ENCODE data around the gene SULT1A4.
"Not testable (repeated sequence)": the region's sequence is repeated elsewhere in the genome, so short reads cannot be mapped to it uniquely, and the experiment has no call there.

Gene SULT1A4

DNA sequence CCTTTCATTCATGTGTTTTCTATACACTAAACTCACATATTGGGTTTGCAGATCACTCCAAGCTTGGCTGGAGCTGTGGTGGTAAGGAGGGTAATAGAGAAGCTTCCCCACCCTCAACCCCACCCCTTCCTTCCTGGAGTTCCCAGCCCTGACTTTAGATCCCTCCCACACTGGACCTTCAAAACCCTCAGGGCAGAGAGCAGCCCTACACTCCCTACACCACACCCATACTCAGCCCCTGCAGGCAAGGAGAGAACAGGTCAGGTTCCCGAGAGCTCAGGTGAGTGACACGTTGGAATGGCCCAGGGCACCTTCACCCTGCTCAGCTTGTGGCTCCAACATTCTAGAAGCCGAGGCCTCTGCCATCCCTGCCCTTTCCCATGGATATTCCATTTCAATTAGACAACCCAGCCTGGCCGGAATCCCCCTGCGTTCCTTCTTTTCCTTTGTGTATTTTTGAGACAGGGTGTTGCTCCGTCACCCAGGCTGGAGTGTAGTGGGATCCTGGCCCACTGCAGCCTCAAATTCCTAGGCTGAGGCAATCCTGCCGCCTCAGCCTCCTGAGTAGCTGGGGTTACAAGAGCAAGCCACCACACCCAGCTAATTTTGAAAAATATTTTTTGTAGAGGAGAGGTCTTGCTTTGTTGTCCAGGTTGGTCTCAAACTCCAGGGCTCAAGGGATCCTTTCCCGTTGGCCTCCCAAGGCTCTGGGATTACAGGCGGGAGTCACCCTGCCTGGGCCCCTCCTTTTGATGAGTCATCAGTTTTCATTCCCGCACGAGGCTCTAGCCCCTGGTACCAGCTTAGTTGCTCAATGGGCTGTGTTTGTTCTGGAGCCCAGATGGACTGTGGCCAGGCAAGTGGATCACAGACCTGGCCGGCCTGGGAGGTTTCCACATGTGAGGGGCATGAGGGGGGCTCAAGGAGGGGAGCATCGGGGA is at the start of gene SULT1A4:
Gene SULT1A4, plus strand, starts transcription at position 208 of the 941 bp plus-strand sequence. CDS start 1,473 bp downstream, outside the sequence.
- not testable (repeated sequence) for DNase-seq (ENCODE audit: low read depth in 2 of 2)

DNA sequence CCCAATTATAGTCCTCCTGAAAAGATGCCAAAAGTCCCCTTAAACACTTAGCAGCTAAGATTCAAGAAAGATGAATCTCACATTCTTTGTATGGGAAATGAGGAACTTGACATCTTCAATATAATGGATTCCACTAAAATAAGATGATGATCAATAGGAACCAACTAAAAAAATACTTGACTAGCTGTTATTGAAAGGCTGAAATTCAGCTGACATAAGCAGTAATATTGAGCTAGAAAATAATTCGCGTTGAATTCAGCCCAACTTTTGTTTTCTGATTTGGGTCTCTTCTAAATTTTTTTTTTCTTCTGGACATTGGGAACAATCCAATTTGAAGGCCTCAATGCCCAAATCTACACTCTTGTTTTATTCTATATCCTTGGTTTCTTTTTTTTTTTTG is 36.1 kb upstream of the SULT1A4 start:
- not testable (repeated sequence) for DNase-seq (ENCODE audit: low read depth in 2 of 2)

GRCh38 chr16:29425390-29425789 is 34.3 kb upstream of the SULT1A4 start:
- DNase-seq (ENCODE audit: low read depth in 2 of 2): not testable (repeated sequence)

DNA sequence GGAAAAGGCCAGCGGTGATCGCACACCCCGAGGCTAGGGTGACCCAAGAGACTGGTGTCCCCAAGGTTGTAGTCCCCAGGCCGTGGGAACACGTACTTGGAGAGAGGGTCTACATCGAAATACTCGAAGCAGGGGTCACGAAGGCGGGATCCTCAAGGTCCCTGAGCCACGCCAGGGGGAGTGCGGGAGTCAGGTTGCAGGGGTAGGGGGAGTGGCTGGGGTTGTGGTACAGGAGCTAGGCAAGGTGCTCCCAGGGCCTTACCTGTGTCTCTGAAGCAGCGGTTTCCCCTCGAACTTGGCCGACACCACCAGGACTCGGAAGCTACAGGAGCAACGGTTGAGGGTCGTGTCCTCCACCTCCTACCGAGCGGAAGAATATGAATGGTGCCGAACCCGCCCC is 6.0 kb upstream of the SULT1A4 start:
- not testable (repeated sequence) for DNase-seq (ENCODE audit: low read depth in 2 of 2)

- not testable (repeated sequence) for DNase-seq (ENCODE audit: low read depth in 2 of 2)
Observed at GRCh38 chr16:29454269-29454668, 5.4 kb upstream of the SULT1A4 start, which contains the start of the genes BOLA2 and SLX1B. Gene BOLA2, minus strand, starts transcription at chr16:29454351. Its CDS starts 98 bp downstream, at chr16:29454253. Gene SLX1B, plus strand, starts transcription at chr16:29454533.

DNA sequence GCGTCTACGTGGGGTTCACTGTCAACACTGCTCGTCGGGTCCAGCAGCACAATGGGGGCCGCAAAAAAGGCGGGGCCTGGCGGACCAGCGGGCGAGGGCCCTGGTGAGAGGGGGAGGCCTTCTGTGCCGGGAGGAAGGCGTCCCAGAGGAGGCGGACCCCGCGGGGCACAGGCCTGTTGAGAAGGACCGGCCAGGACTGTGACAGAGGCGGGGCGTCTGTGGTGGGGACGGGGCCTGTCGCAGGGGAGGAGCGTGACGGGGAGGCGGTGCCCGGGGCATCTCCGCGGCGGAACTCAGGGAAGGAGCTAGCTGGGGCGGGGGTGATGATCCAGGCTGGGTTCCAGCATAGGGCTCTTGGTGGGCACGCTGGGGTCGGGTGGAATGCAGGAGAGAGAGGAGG is 4.9 kb upstream of the SULT1A4 start:
- DNase-seq (ENCODE audit: low read depth in 2 of 2): not testable (repeated sequence)

DNA sequence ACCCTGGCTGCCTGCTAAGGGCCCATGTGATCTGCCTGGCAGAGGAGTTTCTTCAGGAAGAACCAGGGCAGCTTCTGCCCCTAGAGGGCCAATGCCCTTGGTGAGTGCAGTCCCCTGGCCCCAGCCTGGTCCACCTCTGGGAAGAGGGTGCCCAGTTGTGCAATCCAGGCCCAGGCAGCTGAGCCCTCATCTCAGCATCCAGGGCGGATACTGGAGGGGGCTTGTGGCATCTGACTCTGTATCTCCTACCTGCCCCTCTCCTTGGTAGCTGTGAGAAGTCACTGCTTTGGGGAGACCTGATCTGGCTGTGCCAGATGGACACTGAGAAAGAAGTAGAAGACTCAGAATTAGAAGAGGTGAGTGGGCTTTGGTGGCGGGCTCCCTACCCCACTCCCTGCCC is 2.1 kb upstream of the SULT1A4 start:
- not testable (repeated sequence) for DNase-seq (ENCODE audit: low read depth in 2 of 2)

GRCh38 chr16:29460647-29461030 is 926 bp downstream of the SULT1A4 start:
- not testable (repeated sequence) for DNase-seq (ENCODE audit: low read depth in 2 of 2)

- not testable (repeated sequence) for DNase-seq (ENCODE audit: low read depth in 2 of 2)
Observed at GRCh38 chr16:29465985-29466824, 6.5 kb downstream of the SULT1A4 start.

DNA sequence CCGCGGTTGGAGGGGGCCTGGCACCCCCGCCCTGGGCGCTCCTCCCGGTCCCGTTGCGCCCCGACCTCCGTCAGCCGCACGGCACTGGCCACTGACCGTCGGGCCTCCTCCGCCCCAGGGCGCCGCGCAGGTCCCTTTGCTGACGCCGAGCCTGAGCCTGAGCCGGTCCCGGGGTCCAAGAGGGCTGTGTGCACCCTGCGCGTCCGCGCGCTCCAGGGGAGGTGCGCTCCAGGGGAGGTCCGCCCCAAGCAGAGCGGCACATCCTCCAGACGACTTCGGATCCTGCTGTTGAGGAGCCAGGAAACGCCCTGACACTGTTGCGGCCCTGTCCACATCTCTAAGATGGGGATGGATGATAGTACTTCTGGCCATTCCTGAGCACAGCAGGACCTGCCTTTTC is 7.2 kb downstream of the SULT1A4 start:
- DNase-seq (ENCODE audit: low read depth in 2 of 2): not testable (repeated sequence)

DNA sequence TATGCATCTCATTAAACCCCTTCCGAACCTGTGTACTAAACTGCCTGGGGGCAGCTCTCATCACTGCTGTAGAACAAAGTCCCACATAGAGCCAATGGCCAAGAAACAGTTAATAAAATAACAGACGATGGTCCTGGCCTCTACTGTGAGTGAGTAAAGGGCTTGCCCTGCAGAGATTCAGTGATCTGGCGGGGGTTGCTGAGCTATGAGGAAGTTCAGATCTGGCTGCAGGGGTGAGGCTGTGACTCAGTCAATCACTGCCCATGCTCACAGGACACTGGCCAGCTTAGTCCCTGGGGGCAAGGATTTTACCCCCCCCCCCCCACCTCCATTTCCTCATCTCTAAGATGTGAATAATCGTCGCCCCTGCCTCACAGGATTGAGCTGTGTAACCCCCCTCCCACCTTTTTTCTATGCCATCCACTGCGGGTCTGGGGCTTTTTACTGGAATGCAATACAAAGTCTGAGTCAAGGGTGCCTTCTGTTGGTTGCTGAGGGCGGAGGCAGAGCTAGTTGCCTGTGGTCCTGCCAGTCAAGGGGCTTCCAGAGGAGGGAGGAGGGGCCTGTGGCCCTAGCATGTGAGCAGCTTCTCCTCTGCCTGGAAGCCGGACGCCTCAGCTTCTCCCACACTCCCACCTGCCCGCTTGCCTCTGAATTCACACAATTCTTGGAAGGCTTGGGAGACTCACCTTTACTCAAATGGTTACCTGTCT is 8.1 kb downstream of the SULT1A4 start:
- DNase-seq (ENCODE audit: low read depth in 2 of 2): not testable (repeated sequence)

DNA sequence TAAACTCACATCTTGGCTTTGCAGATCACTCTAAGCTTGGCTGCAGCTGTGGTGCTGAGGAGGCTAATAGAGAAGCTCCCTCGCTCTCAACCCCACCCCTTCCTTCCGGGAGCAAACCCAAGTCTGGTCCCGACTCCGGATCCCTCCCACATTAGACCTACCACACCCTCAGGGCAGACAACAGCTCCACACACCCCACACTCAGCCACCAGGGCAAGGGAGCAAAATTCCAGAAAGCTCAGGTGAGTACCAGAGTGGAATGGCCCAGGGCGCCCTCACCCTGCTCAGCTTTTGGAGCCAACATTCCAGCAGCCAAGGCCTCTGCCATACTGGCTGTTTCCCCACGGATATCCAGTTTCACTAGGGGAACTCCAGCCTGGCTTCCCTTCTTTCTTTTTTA is 9.9 kb downstream of the SULT1A4 start:
- peak; percentile 10 to 18 for DNase-seq (ENCODE audit: low read depth in 2 of 2)

DNA sequence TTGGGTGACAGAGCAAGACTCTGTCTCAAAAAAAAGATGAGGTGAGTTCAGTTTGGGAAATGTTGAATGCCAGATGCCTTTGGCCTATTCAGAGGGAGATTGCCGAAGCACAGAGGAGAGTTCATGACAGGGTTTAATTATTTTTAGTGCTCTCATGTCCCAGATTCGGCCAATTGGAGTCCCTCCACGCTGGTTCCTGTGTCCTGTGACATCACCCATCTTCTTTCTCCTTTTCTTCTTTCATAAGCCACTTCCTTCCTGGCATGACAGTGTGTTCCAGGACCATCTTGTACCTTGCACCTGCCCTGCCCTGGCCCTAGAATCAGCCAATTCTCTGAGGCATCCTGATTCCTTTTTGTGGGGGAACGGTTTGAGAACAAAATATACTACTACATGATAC is 12.4 kb downstream of the SULT1A4 start:
- DNase-seq (ENCODE audit: low read depth in 2 of 2): not testable (repeated sequence)

DNA sequence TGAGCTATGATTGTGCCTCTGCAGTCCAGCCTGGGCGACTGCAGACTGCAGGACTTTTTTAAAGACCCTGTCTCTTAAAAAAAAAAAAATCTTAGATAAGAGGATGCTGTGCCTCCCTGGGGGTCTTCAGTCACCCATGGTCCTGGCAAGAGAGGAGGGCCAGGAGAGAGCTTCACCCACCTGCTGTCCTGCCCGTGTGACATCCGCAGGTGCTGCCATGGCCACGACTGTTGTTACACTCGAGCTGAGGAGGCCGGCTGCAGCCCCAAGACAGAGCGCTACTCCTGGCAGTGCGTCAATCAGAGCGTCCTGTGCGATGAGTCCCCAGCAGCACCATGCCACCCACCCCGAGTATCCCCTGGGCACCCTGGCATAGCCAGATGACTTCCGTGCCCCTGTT is 22.6 kb downstream of the SULT1A4 start:
- not testable (repeated sequence) for DNase-seq (ENCODE audit: low read depth in 2 of 2)

- not testable (repeated sequence) for DNase-seq (ENCODE audit: low read depth in 2 of 2)
Observed at GRCh38 chr16:29506308-29506707, 46.6 kb downstream of the SULT1A4 start, which contains the start of gene NPIPB12. Gene NPIPB12, minus strand, starts transcription at chr16:29506408.

All from activated CD4-positive, alpha-beta T cell treated with anti-CD3 and anti-CD28 coated beads for 24 hours (primary cell).